Caco-2 (cell line): Measurements from ENCODE around the gene PHF11. TPM values are rescaled to one million over a fixed set of nuclear protein-coding genes. Genes with fewer than 3 reads are reported as not detected.

Source experiments
- BruUV-seq: library from RNA; stranded (reverse); fragments of 400-500 nt; replicated peaks from 2 replicates; lab custom pipeline; 2021; lab: Mats Ljungman, UMichigan
- CTCF ChIA-PET: fragments of 300-600 bp; sonication (Branson Sonifier 250); formaldehyde crosslinking; loops from one replicate; lab custom pipeline; 2022; ENCODE audit warnings: antibody characterized with exemption; lab: Charles Lee
- POLR2A ChIA-PET: fragments of 300-600 bp; sonication (Branson Sonifier 250); formaldehyde crosslinking; loops from one replicate; lab custom pipeline; 2022; ENCODE audit warnings: antibody characterized with exemption; lab: Charles Lee
- DNase-seq, 2 experiments: peaks; one replicate each; pipeline versions ENCODE4 v3.0.0 to v3.0.0-alpha.2; 2020 to 2022
- H3K27me3 ChIP-seq: replicated peaks from 2 replicates; pipeline ENCODE4 v1.6.0; 2011; ENCODE audit warnings: low read length; ENCODE audit not compliant: control insufficient read depth, insufficient read depth
- H3K36me3 ChIP-seq: 2 replicates; pipeline ENCODE4 v1.5.1; 2011; ENCODE audit warnings: low read length; ENCODE audit not compliant: control insufficient read depth, insufficient read depth
- H3K4me1 ChIP-seq: fragments of 250-450 bp; sonication (Bioruptor Pico); 2 replicates; pipeline ENCODE4 v1.5.1; 2020; ENCODE audit warnings: mild to moderate bottlenecking
- H3K4me3 ChIP-seq: 2 replicates; pipeline ENCODE4 v1.5.1; 2011; ENCODE audit warnings: low read depth, mild to moderate bottlenecking, control low read depth, low read length
- H3K9me3 ChIP-seq: fragments of 250-450 bp; sonication (Bioruptor Pico); 2 replicates; pipeline ENCODE4 v1.5.1; 2020; ENCODE audit warnings: mild to moderate bottlenecking, moderate library complexity
- H3K27ac Mint-ChIP-seq: one replicate; pipeline ENCODE4 v1.8.0; 2022; ENCODE audit warnings: mixed read lengths; ENCODE audit not compliant: unreplicated experiment
- H3K27me3 Mint-ChIP-seq: one replicate; pipeline ENCODE4 v1.8.0; 2022; ENCODE audit warnings: mixed read lengths; ENCODE audit not compliant: insufficient read depth, unreplicated experiment
- H3K36me3 Mint-ChIP-seq: one replicate; pipeline ENCODE4 v1.8.0; 2022; ENCODE audit warnings: mild to moderate bottlenecking, mixed read lengths; ENCODE audit not compliant: insufficient read depth, unreplicated experiment
- H3K4me1 Mint-ChIP-seq: one replicate; pipeline ENCODE4 v1.8.0; 2022; ENCODE audit warnings: low read depth, mixed read lengths; ENCODE audit not compliant: unreplicated experiment
- H3K4me3 Mint-ChIP-seq: one replicate; pipeline ENCODE4 v1.8.0; 2022; ENCODE audit warnings: mild to moderate bottlenecking, moderate library complexity, mixed read lengths; ENCODE audit not compliant: unreplicated experiment
- H3K9me3 Mint-ChIP-seq: one replicate; pipeline ENCODE4 v1.8.0; 2022; ENCODE audit warnings: mixed read lengths; ENCODE audit not compliant: unreplicated experiment
- intact Hi-C: fragments of 100-400 bp; cut with micrococcal nuclease; formaldehyde crosslinking; loops from one replicate; pipeline ENCODE4 v1.10.0; 2022; ENCODE audit not compliant: unreplicated experiment
- total RNA-seq: library from RNA; stranded (reverse); gene quantifications from 2 replicates; pipeline ENCODE4 v1.2.3, GENCODE V29; 2022
- TF ChIP-seq, protein P1 (sequence below), 2 experiments: fragments of 200-600 bp in 1 of 2; IDR thresholded peaks; 1 replicate in 1 of 2; 2 replicates in 1 of 2; pipeline versions ENCODE4 v1.5.1 to v1.8.0; 2011 to 2022; ENCODE audit warnings: antibody characterized with exemption in 1 of 2, control low read depth in 1 of 2, inconsistent platforms in 1 of 2, low read depth in 1 of 2, low read length in 1 of 2, mild to moderate bottlenecking in 1 of 2, moderate library complexity in 1 of 2; ENCODE audit not compliant: insufficient read depth in 1 of 2, severe bottlenecking in 1 of 2, unreplicated experiment in 1 of 2

PHF11 gene
- total RNA-seq, 1 experiment from 2014 or later: 1.8 TPM

DNA sequence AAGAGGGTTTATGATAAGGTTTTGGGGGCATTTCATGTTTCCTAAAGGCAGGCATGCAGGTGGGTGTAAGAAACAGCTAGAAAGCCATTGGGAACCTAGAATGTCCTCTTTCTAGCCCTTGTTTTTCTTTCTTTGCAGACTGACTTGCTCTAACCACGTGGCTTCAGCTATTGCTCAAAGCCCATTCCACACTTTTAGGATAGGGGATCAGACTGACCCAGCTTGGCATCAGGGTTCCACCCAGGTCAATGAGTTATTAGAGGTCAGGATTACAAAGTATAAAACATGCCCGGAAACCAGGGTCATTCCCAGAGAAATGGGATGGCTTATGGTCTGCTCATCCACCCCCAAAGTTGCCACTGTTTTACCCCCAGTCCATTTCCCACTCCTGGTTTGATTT lies 16.8 kb downstream of the PHF11 start:
- Histone ChIP-seq H3K4me1 (no peaks in the 10 kb centered on the region), H3K36me3 (no peaks in the 10 kb centered on the region), H3K9me3 (no peaks in the 10 kb centered on the region), H3K27me3 (no peaks in the 10 kb centered on the region), H3K4me3 (no peak overlapping the region)
- Mint-ChIP-seq H3K9me3 (no peaks in the 10 kb centered on the region), H3K27me3 (no peaks in the 10 kb centered on the region), H3K27ac (no peak overlapping the region), H3K4me3 (no peak overlapping the region), H3K4me1 (no peaks in the 10 kb centered on the region), H3K36me3 (no peaks in the 10 kb centered on the region)
- TF ChIP-seq, protein P1, sequence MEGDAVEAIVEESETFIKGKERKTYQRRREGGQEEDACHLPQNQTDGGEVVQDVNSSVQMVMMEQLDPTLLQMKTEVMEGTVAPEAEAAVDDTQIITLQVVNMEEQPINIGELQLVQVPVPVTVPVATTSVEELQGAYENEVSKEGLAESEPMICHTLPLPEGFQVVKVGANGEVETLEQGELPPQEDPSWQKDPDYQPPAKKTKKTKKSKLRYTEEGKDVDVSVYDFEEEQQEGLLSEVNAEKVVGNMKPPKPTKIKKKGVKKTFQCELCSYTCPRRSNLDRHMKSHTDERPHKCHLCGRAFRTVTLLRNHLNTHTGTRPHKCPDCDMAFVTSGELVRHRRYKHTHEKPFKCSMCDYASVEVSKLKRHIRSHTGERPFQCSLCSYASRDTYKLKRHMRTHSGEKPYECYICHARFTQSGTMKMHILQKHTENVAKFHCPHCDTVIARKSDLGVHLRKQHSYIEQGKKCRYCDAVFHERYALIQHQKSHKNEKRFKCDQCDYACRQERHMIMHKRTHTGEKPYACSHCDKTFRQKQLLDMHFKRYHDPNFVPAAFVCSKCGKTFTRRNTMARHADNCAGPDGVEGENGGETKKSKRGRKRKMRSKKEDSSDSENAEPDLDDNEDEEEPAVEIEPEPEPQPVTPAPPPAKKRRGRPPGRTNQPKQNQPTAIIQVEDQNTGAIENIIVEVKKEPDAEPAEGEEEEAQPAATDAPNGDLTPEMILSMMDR (IDR thresholded peaks at IDR 0.05; ENCODE audit: insufficient read depth in 1 of 2, low read depth in 1 of 2, low read length in 1 of 2, severe bottlenecking in 1 of 2, unreplicated experiment in 1 of 2): no peak
- ChIA-PET CTCF (interaction anchor here (0.7 to 1.0 kb wide), 2 partner anchors 10 to 91 kb away, joined by 3 to 5 read pairs; no protein-coding TSS in a partner anchor), POLR2A (no interaction called here)
- no peak for DNase-seq
- no TSS peak for BruUV-seq
- intact Hi-C loops: no loop called here

DNA sequence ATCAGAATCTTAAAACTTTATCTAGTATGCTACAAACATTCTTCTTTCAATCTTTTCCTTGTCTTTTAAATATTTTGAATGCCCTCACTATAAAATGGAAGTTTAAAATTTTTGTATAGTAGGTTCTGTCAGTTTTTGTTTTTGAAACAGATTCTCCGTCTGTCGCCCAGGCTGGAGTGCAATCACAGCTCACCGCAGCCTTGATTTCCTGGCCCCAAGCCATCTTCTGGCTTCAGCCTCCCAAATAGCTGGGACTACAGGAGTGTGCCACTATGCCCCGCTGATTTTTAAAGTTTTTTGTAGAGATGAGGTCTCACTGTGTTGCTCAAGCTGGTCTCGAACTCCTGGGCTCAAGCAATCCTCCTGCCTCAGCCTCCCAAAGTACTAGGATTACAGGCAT lies 20.7 kb downstream of the PHF11 start:
- Mint-ChIP-seq H3K9me3 (no peaks in the 10 kb centered on the region), H3K27me3 (no peaks in the 10 kb centered on the region), H3K36me3 (peaks cover 6% of the 10 kb centered on the region), H3K4me3 (no peak overlapping the region), H3K4me1 (no peaks in the 10 kb centered on the region), H3K27ac (no peak overlapping the region)
- TF ChIP-seq, protein P1 (IDR thresholded peaks at IDR 0.05; ENCODE audit: insufficient read depth in 1 of 2, low read depth in 1 of 2, low read length in 1 of 2, severe bottlenecking in 1 of 2, unreplicated experiment in 1 of 2): no peak
- H3K4me1 ChIP-seq: no peaks in the 10 kb centered on the region
- POLR2A ChIA-PET: interaction anchor here (0.6 kb wide), 1 partner anchor 45 kb away, joined by 9 read pairs; no protein-coding TSS in a partner anchor
- BruUV-seq: no TSS peak
- CTCF ChIA-PET: no interaction called here
- no peak for DNase-seq
- no peaks in the 10 kb centered on the region for H3K9me3 ChIP-seq
- no peak overlapping the region for H3K4me3 ChIP-seq
- H3K36me3 ChIP-seq: no peaks in the 10 kb centered on the region
- intact Hi-C loops: loop anchor here (5.0 kb wide), 1 partner anchor 91 kb away; no protein-coding TSS in a partner anchor
- no peaks in the 10 kb centered on the region for H3K27me3 ChIP-seq

DNA sequence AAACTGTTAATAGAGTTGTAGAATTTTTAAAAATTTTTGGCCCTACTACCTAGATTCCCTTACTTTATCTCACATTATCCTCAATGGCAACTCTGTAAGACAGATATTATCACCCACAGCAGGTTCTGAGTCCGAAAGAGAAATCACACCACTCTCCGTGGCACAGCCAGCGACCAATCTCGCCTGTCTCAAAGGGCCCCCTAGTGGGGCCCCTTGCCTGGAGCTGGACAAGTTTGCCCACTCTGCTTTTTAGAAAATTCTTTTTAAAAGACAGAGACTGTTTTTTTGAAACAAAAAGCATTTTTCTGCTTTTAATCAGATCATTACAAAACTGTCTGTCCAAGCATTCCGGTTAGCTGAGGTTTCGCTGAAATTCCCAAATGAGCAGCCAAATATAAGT lies 21.7 kb downstream of the PHF11 start:
- Mint-ChIP-seq H3K4me1 (no peaks in the 10 kb centered on the region), H3K27ac (no peak overlapping the region), H3K4me3 (no peak overlapping the region), H3K9me3 (no peaks in the 10 kb centered on the region), H3K36me3 (peaks cover 6% of the 10 kb centered on the region), H3K27me3 (no peaks in the 10 kb centered on the region)
- BruUV-seq: no TSS peak
- CTCF ChIA-PET: interaction anchor here (0.7 kb wide), 1 partner anchor 15 kb away, joined by 3 read pairs; no protein-coding TSS in a partner anchor
- TF ChIP-seq, protein P1 (IDR thresholded peaks at IDR 0.05; ENCODE audit: insufficient read depth in 1 of 2, low read depth in 1 of 2, low read length in 1 of 2, severe bottlenecking in 1 of 2, unreplicated experiment in 1 of 2): peak; percentile 37 to 64
- Histone ChIP-seq H3K36me3 (no peaks in the 10 kb centered on the region), H3K4me1 (no peaks in the 10 kb centered on the region), H3K9me3 (no peaks in the 10 kb centered on the region), H3K4me3 (no peak overlapping the region), H3K27me3 (no peaks in the 10 kb centered on the region)
- POLR2A ChIA-PET: no interaction called here
- intact Hi-C loops: loop anchor here (1.0 to 5.0 kb wide), 2 partner anchors 90 to 216 kb away; no protein-coding TSS in a partner anchor
- DNase-seq: peak in 1 of 2 experiments; percentile 40
